Stimulated activated CD4-positive, alpha-beta T cell treated with anti-CD3 and anti-CD28 coated beads, TNF-alpha, amount 100 ng/mL, for 1 hour (primary cell): Measurements from ENCODE around the gene MIF.
"Not testable (repeated sequence)": the region's sequence is repeated elsewhere in the genome, so short reads cannot be mapped to it uniquely, and the experiment has no call there.

Experiments used
- DNase-seq, 3 donors: peaks; one replicate each; pipeline ENCODE4 v3.0.0-alpha.2; 2020; ENCODE audit warnings: low read depth in 3 of 3, low spot score in 1 of 3

MIF gene

GRCh38 chr22:23938328-23939016, 44.3 kb downstream of the MIF start:
- DNase-seq = no peak

GRCh38 chr22:23939017-23939357, 44.8 kb downstream of the MIF start:
- no peak for DNase-seq

GRCh38 chr22:23940166-23940565, 46.0 kb downstream of the MIF start:
- DNase-seq = not testable (repeated sequence)
